CMK (cell line): ENCODE measurements around the gene CTAGE6.
"Not testable (repeated sequence)": the region's sequence is repeated elsewhere in the genome, so short reads cannot be mapped to it uniquely, and the experiment has no call there.

Experiments
- DNase-seq: peaks from one replicate; pipeline ENCODE4 v3.0.0-alpha.2; 2010; ENCODE audit warnings: low read depth

CTAGE6 gene, protein sequence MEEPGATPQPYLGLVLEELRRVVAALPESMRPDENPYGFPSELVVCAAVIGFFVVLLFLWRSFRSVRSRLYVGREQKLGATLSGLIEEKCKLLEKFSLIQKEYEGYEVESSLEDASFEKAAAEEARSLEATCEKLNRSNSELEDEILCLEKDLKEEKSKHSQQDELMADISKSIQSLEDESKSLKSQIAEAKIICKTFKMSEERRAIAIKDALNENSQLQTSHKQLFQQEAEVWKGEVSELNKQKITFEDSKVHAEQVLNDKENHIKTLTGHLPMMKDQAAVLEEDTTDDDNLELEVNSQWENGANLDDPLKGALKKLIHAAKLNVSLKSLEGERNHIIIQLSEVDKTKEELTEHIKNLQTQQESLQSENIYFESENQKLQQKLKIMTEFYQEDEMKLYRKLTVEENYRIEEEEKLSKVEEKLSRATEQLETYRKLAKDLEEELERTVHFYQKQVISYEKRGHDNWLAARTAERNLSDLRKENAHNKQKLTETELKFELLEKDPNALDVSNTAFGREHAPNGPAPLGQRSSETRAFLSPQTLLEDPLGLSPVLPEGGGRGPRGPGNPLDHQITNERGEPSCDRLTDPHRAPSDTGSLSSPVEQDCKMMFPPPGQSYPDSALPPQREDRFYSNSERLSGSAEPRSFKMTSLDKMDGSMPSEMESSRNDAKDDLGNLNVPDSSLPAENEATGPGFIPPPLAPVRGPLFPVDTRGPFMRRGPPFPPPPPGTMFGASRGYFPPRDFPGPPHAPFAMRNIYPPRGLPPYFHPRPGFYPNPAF

DNA sequence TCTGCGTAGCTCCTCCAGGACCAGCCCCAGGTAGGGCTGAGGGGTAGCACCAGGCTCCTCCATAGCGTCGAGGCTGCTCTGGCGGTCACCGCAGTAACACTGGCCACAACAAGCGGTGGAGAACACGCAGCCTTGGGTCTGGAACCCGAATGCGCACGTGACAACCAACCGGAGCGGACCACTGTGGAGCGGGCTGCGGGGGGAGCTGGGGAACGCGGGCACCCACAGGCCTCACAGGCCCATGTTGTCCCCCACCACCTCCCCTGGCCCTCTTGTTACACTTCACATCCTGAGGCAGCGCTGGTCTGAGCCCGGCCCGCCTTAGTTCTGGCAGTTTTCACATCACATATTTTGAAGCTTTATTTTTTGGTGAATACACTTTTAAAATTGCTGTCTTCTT is at the start of gene CTAGE6:
Gene CTAGE6, minus strand, starts transcription at position 101 of the 400 bp plus-strand sequence. Its CDS starts 38 bp downstream, at position 63.
- not testable (repeated sequence) for DNase-seq

DNA sequence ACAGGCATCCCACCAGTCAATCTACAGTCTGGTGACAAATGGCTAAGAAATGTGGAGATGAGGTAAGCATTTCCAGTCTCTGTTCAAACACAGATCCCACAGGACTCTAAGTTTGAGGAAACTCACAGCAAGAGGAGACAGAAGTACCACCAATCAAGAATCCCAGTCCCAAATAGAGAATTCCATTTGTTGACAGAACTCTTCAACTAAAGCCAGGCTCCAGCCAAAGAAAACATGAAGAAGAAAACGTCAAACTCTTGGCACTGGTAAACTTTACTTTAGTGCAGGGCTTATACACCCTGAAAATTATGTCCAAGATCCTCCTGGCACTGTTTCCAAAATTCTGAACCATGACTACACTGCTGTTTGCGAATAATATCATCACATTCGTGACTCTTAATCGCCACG is 49.2 kb upstream of the CTAGE6 start:
- DNase-seq, result not testable (repeated sequence)

DNA sequence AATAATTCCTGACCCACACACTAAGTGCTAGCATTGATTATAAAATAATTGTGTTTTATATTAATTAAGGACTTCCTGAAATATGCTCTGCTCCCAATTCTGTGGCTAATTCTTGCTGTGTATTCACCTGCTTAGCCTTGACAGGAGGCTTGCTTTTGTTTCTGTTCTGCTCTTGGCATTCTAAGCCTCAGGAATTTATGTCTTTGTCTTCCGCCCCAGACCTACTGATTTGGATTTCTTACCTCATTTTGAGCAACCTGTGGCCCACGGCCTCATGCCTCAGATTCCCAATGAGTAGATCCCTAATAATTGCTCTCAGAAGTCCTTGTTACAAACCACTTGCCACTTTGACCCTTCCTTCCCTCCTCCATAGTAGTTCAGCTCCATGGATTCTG is 40.4 kb upstream of the CTAGE6 start:
- not testable (repeated sequence) for DNase-seq

DNA sequence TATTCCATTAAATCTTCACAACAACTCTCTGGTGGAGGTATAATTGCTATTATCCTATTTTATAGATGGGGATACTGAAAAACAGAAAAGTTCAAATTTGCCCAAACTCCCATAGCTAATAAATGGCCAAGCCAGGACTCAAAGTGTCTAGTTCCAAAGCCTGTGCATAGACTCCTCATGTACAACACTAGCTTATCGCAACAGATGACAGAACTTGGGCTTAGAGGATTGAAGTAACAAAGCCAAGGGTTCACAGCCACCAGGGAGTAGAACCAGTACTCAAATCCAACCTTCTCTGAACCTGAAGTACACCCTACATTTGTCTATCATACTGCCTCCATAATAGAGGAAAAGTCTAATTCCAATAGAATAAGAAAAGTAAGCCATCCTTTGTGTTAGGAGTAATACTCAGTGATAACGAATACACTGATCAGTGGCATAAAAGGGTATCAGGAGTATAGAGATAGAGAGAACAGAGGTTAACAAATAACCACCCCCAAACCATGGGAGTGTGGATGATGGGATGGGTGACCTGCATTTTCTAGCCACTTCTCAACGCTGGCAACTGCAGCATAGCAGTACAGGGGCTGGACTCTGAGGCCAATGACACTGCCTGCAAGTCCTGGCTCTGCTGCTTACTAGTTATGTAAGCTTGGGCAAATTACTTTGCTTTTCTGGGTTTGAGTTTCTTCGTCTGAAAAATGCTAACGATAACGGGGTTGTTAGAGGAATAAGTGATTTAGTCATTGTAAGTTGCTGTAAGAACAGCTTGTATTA is 39.8 kb upstream of the CTAGE6 start:
- not testable (repeated sequence) for DNase-seq

DNA sequence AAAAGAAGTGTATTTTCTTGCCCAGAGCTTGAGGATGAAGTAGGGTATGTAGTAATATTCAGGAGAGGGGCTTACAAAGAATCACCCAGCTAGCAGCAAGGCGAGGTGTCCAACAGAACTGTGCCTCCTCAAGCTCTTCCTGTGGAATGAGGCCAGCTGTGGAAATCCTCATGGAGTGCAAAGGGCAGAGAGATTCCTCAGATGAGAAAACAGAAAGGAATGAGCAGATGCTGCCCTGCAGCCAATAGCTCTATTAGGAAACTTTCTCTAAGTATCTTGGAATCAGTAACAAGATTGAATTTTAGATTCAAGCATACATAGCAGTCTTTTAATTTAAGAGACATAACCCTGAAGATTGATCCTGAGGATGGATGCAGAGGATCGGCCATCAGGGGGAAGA is 38.2 kb upstream of the CTAGE6 start:
- not testable (repeated sequence) for DNase-seq

DNA sequence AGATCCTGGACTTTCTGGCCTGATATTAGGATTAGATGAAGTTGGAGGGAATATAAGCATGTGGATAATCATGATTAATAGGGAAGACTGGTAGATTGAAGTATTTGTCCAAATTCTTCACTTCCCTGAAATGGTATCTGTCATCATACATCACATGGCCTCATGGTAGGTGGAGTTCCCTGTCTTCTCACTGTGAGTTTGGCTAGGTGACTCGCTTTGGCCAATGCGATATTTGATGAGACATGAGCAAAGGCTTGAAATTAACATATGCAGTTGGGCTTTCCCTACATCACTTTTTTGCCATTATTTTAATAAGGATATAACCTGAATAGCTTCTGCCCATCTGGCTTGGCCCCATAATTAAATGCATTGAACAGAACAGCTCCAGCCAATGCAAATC is 35.1 kb upstream of the CTAGE6 start:
- DNase-seq, result not testable (repeated sequence)

DNA sequence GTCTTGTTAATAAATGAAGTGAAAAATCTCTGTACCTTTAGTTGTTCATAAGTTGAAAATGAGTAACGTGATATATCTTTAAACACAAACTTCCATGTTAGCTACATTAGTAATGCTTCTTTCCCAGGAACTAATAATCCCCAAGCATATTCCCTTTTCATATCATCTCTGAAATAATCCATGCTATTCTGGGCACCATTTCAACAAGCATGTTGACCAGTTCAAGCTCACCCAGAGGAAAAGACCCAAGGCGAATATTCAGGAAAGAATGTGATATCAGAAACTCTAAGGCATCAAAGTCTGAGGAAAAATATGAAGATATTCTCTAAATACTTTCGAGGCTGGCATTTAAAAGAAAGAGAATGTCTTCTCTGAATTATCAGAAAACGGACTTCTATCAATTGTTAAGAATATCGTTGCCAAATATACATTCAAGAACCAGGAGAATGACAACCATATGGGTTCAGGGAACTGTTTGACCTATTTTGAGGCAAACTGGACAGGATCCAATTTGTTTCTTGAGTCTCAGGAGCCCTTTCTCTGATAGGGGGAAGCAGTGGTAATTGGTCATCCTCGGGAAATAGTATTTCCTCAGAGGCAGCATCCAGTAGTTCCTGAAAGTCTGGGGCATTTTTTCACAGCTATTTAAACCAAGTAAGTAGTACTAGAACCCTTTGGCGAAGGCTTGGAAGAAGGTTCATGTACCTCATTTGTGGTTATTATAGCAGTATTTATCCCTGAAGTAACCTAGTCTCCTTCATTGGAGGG is 28.1 kb upstream of the CTAGE6 start:
- not testable (repeated sequence) for DNase-seq

DNA sequence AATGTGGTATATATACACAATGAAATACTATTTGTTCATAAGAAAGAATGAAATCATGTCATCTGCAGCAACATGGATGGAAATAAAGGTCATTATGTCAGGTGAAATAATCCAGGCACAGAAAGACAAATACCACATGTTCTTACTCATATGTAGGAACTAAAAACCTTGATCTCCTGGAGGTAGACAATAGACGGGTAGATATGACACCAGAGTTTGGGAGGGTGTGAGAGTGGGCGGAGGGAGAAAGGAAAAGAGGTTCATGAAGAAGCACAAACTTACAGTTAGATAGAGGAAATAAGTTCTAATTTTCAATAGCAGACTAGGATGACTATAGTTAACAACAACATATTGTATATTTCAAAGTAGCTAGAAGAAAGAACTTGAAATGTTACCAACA is 22.1 kb upstream of the CTAGE6 start:
- DNase-seq, result not testable (repeated sequence)

DNA sequence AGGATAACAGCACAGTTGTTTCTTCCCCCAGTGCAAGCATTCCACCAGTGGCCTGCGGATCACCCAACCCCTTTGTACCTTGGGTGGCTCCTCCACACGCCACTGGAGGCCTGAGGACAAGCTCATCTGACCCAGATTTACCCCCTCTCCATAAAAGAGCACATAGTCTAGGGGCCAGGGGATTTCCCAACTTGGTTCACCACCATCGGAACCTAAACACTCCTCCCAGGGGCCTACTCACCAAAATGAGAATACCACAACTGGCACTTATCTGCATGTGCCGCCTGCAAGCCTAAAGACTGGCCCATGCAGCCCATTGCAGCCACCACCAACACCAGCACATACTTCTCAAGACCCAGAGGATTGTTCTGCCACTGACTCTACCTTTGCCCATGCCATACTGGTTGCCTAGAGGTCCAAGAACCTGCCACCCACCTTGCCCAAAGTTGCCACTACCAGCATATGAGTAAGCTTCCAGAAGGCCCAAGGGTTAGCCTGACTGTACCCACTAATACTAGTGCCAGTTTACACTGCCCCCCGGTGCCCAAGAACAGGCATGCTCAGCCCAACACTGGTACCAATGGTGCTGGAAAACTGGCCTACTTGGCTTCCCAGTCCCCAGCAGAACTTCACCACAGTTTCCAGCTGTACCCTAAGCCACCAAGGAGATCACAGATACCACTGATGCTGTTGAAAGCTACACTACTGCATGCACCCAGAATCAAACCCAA is 15.4 kb upstream of the CTAGE6 start:
- not testable (repeated sequence) for DNase-seq

DNA sequence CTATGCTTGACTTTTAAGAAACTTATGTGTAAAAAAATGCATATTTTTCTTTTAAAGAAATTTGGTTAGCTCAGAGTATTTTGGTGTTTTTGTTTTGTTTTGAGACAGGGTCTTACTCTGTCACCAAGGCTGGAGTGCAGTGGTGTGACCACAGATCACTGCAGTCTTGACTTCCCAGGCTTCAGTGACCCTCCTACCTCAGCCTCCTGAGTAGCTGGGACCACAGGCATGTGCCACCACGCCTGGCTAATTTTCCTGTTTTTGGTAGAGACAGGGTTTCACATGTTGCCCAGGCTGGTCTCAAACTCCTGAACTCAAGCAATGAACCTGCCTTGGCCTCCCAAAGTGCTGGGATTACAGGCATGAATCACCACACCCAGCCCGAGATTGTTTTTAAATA is 10.0 kb upstream of the CTAGE6 start:
- not testable (repeated sequence) for DNase-seq

DNA sequence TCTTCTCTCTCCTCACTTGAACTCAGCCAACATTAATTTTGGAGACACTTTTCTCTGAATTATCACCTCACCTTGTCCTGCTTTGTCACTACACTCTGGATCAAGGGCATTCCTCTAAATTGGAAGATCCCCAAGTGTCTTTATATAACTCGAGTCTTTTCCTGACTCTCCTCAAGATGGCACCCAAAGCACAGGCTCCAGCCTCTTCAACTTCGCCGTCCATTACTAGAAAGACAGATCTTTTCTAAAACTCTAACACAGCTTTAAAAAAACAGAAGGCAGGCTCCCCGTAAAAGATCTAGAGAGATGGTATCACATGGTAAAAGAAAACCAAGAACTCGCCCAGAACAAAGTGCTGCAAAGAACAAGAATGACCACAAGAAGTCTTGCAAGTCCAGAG is 8.2 kb upstream of the CTAGE6 start:
- DNase-seq, result not testable (repeated sequence)

DNA sequence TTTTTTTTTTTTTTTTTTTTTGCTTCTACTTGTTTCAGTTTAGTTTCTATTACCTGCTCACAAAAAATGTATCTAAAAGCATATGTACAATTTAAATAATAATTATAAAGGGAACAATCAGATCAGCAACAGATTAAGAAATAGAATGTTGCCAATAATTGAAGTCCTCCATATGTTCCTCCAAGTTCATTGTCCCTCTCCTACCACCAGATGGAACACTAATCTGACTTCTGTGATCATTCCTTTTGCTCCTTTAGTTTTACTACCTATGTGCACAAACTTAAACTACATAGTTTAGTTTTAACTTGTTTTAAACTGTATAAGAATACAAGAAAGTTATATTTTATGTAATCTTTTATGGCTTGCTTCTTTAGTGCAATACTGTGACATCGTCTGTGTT is 5.6 kb upstream of the CTAGE6 start:
- not testable (repeated sequence) for DNase-seq

DNA sequence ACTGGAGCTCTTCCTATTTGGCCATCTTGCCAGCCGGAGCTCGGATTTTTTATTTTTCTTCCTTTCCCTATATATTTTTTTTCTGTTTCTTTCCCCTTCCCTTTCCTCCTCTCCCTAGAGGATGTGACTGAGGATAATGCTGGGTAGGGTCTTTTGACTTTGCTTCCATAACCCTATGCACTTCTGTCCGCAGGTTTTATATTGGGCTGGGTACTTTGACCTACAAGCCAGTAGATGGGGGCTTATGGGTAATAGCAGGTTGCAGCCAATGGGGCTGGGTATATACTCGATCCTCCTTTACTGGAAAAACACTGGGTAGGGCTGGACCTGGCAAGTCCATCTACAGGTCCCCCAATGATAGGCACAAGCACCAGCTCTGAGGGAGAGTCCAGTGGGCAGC is 12.2 kb downstream of the CTAGE6 start:
- not testable (repeated sequence) for DNase-seq

DNA sequence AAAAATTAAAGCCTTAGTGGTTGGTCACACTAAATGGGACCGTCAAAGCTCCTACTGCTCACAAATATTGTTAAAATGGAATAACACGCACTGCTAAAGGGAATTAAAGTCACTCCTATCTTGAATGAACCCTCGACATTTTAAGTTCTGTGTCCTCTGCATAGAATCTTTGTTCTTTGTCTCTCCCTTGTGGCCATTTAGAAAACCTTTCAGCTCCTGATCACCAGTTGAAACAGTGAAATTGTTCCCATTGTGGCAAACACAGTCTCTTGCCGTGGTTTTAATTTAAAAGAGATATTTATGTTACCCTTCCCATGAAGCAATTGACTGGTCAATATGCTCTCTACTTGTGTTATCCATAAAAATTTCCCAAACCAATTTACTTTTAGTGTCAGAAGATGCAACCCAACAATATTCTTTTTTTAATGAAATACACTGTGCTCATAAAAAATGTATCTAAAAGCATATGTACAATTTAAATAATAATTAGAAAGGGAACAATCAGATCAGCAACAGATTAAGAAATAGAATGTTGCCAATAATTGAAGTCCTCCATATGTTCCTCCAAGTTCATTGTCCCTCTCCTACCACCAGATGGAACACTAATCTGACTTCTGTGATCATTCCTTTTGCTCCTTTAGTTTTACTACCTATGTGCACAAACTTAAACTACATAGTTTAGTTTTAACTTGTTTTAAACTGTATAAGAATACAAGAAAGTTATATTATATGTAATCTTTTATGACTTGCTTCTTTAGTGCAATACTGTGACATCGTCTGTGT is 20.3 kb downstream of the CTAGE6 start:
- not testable (repeated sequence) for DNase-seq

DNA sequence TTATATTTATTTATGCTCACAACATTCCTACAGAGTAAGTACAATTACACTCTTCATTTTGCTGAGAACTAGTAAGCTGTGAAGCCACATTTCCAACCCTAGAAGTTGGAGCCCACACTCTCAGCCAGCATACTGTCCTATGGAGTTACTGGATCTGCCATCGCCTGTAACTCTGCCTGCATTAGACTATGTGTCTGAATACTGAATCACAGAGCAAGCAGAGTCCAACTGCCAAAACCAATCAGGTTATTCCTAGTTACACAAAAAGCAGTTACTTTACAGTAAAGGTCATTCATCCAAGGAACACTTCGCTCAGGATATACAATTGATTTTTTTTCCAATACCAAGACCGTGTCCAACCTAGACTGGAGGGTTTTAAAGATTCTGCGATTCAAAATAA is 21.5 kb downstream of the CTAGE6 start:
- DNase-seq, result no peak

DNA sequence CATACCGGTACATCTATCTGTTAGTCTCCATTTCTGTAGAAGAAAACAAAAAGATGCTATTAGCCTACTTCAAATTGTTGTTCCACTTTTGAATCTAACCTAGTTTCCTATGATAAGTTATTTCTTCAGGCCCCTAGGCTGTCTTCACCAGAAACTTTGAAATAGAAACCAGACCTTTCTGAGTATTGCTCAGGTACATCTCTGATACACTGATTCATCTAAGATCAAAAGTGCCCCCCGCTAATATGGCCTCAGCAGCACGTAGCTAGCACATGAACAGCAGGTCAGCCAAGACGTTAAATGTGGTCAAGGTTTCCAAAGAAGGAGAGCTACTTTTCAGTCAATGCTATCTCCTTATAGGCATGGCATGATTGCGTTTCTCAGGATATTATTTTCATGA is 23.6 kb downstream of the CTAGE6 start:
- no peak for DNase-seq

DNA sequence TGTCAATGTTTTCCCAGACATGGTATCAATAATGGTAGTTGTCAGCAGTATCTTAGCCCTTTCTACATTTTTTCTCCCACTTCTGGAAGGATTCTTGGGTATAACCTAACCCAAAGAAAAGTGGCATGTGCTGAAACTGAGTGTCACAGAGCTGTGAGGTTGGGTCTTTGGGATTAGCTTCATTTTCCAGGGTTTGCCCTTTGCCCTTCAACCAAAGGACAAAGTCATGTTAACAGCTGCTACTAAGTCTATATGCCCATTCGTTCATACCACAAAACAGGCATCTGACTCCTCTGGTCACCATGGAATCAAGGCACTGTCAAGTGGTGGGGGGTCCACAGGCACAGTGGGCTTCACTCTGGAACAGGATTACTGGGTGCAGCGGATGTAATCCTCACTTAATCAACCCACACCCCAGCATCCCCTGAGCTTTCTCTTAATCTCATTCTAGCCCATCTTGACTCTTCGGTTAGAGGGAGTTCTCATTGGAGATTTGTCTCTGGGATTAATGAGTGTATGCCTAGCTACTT is 29.1 kb downstream of the CTAGE6 start:
- DNase-seq, result no peak

DNA sequence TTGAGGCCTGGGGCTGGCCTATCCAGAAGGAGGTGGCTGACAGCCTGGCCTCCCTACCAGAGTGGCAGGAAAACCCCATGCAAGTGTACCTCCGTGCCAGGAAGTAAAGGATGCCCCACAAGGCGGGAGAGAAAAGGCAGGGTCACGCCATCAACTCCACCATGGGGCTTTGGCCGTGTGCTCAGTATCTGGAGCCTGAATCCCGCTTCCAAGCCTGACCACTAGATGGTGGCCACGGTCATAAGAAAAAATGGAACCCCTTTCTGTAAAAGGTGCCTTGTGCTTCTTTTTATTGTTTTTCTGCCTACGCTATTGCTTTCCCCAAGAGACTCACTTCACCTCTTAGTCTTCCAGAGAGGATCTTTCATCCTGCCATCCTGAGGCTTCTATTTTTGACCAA is 29.9 kb downstream of the CTAGE6 start:
- DNase-seq, result not testable (repeated sequence)

DNA sequence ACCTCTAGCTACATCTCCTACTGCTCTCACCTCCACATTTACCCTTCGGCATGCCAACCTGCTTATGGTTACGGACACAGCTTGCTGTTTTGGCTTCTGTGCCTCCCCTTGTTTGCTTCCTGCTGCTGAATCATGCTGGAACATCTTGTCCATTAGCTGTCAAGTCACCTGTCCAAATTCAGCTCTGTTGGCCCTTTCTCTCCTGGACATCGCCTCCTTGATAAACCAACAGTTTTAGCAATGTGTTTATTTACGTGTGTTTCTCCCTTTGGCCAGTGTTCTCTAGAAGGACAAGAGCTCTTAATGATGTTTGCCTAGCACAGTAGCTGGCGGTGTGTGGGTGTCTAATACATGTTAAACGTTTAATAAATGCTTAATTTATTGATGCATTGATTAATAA is 31.4 kb downstream of the CTAGE6 start:
- DNase-seq, result not testable (repeated sequence)

DNA sequence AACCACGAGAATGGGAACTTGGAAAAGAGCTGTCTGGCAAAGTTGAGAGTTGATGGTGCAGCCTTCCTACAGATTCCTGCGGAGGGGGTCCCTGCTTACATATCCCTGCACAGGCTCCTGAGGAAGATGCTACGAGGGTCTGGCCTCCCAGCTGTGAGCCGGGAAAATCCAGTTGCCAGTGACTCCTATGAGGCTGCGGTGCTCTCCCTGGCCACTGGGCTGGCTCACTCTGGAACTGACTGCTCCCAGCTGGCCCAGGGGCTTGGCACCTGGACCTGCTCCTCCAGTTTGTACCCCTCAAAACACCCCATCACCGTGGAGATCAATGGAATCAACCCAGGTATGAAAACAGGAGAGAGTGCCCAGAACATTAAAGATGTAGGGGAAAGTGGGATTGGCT is 37.2 kb downstream of the CTAGE6 start:
- DNase-seq, result not testable (repeated sequence)
